Lower leg skin (tissue), 4 donors: ENCODE results near the gene E2F3. TPM values are rescaled to one million over a fixed set of nuclear protein-coding genes. Genes with fewer than 3 reads are reported as not detected.

Experiments used
- DNase-seq, 2 donors: peaks; one replicate each; pipeline ENCODE4 v3.0.0-alpha.2; 2019; ENCODE audit warnings: low spot score in 2 of 2
- H3K4me3 ChIP-seq: fragments of 200-600 bp; sonication (generic); 2 replicates; pipeline ENCODE4 v1.5.1; 2017; ENCODE audit warnings: mild to moderate bottlenecking, low read depth; ENCODE audit not compliant: poor library complexity, severe bottlenecking
- POLR2A ChIP-seq, 2 donors: fragments of 450-650 bp; IDR thresholded peaks; one replicate each; pipeline ENCODE4 v1.6.1; 2016 to 2017; ENCODE audit warnings: antibody characterized with exemption in 2 of 2, mild to moderate bottlenecking in 1 of 2, moderate library complexity in 1 of 2
- WGBS, 2 donors: methylation state at CpG; one replicate each; pipeline ENCODE4 v1.1.5; 2018; 5-methylcytosine and 5-hydroxymethylcytosine counted together
- intact Hi-C: fragments of 100-400 bp; cut with DNase I; formaldehyde crosslinking; loops from one replicate; pipeline ENCODE4 v1.15.0; 2023; ENCODE audit warnings: low total_unique reads
- total RNA-seq, 4 donors: library from RNA; depleted of rRNA; stranded (reverse); fragments of >200 nt; gene quantifications; one replicate each; pipeline ENCODE4 v1.1.0, GENCODE V29; 2016
- TF ChIP-seq, protein P1 (sequence below), 3 donors: fragments of 450-650 bp; IDR thresholded peaks; one replicate each; pipeline ENCODE4 v1.5.1; 2016; ENCODE audit warnings: antibody characterized with exemption in 3 of 3, mild to moderate bottlenecking in 3 of 3, moderate library complexity in 2 of 3

The E2F3 gene
- total RNA-seq, 4 donors from 2014 or later = 1.4 to 3.5 (median 2.0) TPM

DNA sequence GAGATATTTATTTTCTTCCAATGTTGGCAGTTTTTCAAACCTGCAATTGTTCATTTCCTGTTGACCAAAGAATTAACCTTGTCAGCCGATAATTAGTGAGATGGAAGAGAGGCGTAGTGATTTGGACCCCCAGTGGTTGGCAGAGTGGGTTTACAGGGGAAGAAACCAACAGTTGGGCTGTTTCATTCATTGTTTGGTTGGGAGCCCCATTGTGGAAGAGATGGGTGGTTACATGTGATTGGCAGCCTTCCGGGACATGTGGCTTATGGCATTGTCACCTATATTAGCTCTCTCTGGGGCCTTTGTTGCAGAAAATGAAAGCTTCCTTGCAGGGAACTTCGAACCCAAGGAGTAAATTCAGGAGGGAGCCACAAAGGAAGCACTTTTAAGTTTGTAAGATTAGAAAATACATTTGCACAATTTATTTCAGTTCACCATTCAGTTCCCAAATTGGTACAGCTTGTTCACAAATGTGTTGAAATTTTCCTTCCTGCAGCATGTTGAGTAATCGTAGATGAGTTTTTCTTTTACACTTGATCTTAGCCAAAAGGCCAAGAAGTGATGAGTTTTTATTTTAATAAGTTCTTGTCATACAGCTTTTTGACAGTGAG lies 82.3 kb downstream of the E2F3 start:
- no peak for TF ChIP-seq POLR2A (IDR thresholded peaks at IDR 0.05)
- TF ChIP-seq, protein P1, sequence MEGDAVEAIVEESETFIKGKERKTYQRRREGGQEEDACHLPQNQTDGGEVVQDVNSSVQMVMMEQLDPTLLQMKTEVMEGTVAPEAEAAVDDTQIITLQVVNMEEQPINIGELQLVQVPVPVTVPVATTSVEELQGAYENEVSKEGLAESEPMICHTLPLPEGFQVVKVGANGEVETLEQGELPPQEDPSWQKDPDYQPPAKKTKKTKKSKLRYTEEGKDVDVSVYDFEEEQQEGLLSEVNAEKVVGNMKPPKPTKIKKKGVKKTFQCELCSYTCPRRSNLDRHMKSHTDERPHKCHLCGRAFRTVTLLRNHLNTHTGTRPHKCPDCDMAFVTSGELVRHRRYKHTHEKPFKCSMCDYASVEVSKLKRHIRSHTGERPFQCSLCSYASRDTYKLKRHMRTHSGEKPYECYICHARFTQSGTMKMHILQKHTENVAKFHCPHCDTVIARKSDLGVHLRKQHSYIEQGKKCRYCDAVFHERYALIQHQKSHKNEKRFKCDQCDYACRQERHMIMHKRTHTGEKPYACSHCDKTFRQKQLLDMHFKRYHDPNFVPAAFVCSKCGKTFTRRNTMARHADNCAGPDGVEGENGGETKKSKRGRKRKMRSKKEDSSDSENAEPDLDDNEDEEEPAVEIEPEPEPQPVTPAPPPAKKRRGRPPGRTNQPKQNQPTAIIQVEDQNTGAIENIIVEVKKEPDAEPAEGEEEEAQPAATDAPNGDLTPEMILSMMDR (IDR thresholded peaks at IDR 0.05) = no peak
- no peak overlapping the region for H3K4me3 ChIP-seq
- DNase-seq = no peak
- WGBS, 2 donors = 68 to 80% methylated on average over 5 of the region's 5 CpGs
- intact Hi-C loops = no loop called here

DNA sequence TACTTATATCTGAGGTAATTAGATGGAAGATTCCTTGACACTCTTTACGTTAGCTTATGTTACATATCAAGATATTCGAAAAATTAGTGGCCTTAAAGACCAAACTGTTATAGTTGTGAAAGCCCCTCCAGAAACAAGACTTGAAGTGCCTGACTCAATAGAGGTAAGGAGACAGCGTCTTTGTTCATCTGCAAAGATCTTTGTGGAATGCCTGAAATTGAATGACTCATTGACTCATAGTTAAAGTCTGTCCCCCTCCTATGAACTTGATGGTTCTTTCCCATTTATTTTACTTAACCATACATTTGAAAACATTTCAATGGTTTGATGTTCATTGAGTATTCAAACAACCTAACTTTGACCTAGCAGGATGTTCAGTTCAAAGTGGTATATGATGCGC lies 85.0 kb downstream of the E2F3 start:
- no peak overlapping the region for H3K4me3 ChIP-seq
- WGBS, 2 donors = 99 to 100% methylated on average over 4 of the region's 4 CpGs
- no peak for DNase-seq
- intact Hi-C loops = no loop called here
- no peak for TF ChIP-seq POLR2A (IDR thresholded peaks at IDR 0.05)
- TF ChIP-seq, protein P1 (IDR thresholded peaks at IDR 0.05) = no peak

DNA sequence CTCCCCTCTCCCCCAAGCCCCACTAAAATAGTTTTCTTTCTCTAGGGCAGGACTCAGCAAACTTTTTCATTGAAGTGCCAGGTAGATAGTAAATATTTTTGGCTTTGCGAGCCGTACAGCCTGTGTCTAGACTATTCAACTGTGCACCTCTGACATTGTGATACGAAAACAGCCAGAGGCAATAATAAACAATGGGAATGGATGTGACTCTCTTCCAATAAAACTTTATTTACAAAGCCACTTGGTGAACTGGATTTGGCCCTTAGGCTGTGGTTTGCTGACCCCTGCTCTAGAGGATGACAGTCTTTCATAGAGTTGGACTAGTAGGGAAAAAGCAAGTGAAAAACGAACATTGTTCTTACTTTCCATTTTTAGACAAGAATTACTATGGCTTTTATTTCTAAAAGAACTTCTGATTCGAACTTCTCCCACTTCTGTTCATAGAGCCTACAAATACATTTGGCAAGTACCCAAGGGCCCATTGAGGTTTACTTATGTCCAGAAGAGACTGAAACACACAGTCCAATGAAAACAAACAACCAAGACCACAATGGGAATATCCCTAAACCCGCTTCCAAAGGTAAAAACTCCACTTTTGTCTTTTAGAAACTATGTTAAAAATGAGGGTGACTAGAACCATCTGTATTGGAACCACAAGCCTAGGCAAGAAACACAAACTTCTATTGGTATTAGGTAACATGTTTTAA lies 86.1 kb downstream of the E2F3 start:
- no peak for DNase-seq
- 94% methylated on average over 6 of the region's 6 CpGs for WGBS, 2 donors
- TF ChIP-seq, protein P1 (IDR thresholded peaks at IDR 0.05) = no peak
- no peak for TF ChIP-seq POLR2A (IDR thresholded peaks at IDR 0.05)
- intact Hi-C loops = no loop called here
- H3K4me3 ChIP-seq = no peak overlapping the region

DNA sequence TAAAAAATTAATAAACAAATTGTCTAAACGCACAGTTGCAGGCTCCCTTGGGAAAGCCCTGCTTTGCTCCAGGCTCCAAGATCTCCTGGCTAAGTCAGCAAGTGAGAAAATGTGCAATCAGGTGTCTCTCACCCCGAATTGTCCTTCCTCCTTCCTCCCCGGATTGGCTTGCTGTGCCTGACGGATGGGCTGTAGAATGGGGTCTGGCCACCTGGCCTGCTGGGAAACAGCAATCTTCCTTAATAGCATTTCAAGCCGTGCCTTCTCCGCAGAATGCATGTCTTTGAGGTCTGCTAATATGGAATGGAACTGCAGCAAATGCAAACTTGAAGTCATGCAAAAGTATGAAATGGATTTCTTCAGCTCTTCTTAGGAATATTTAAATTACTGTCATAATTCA lies 88.9 kb downstream of the E2F3 start:
- 97 to 98% methylated on average over 6 of the region's 6 CpGs for WGBS, 2 donors
- no peak for TF ChIP-seq POLR2A (IDR thresholded peaks at IDR 0.05)
- TF ChIP-seq, protein P1 (IDR thresholded peaks at IDR 0.05) = no peak
- H3K4me3 ChIP-seq = no peak overlapping the region
- no peak for DNase-seq
- intact Hi-C loops = no loop called here

DNA sequence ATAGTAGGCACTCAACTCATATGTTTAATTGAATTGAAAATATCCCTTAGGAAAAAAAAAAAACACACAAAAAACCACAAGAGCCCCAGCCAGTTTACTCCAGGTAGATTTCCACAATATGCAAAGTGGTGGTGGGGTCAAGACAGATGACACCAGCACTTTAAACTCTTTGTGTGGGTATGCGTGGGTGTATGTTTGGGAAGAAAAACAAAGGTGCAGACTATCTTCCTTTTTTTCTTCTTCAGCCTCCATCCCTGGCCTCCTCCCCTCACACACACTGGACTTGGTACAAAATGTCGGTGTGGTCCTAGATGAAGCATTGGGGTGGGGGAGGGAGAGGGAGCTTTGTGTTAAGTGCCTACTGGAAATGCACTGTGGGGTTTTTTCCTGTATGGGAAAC lies 90.4 kb downstream of the E2F3 start:
- WGBS, 2 donors = 89 to 95% methylated on average over 2 of the region's 2 CpGs
- intact Hi-C loops = no loop called here

More for the DNA sequence above, 90.4 kb downstream of the E2F3 start:
- TF ChIP-seq POLR2A (IDR thresholded peaks at IDR 0.05) = no peak
- TF ChIP-seq, protein P1 (IDR thresholded peaks at IDR 0.05) = no peak
- no peak overlapping the region for H3K4me3 ChIP-seq
- DNase-seq = no peak
